Measurements from ENCODE around the gene MNT.
A peak's percentile ranks its signal among the peaks of the same experiment; 100 is the strongest.

The MNT gene

DNA sequence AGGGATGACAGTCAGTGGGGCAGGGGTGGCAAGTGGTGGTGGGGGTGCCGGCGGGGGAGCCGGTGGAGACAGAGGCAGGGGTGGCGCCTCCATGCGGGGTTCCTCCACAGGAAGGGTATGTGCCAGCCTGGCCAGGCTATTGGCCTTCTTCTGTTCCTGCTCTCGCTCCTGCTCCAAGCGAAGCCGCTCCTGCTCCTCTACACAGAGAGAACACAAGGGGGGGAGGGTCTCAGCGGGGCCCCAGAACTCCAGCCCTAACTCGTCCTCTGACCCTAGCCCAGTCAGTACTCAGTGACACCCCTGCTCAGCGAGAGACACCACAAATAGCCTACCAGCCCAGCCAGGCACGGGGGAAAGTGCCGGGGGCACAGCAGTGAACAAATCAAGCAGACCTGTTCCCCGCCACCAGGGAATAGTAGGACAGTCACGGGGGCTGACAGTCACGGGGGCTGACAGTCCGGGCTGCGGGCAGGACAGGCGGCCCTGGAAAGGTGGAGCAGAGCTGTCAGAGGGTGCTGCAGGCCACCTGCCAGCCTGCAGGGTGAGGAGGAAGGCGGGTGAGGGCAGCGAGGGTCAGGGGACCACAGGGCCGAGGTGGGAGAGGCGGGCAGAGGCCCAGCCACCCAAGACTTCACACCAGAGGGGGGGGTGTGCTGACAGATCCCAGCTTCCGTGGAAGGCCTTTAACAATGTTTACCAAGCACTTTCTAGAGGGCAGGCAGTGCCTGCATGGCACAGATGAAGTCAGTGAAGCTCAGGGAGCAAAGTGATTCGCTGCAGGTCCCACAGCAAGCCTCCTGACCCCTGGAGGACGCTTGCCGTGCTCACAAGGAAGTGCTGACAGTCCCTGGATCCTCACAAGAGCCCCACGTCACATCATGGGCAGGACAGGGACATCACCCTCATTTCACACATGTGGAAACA lies 5.3 kb downstream of the MNT start:
- TF ChIP-seq, protein P1, sequence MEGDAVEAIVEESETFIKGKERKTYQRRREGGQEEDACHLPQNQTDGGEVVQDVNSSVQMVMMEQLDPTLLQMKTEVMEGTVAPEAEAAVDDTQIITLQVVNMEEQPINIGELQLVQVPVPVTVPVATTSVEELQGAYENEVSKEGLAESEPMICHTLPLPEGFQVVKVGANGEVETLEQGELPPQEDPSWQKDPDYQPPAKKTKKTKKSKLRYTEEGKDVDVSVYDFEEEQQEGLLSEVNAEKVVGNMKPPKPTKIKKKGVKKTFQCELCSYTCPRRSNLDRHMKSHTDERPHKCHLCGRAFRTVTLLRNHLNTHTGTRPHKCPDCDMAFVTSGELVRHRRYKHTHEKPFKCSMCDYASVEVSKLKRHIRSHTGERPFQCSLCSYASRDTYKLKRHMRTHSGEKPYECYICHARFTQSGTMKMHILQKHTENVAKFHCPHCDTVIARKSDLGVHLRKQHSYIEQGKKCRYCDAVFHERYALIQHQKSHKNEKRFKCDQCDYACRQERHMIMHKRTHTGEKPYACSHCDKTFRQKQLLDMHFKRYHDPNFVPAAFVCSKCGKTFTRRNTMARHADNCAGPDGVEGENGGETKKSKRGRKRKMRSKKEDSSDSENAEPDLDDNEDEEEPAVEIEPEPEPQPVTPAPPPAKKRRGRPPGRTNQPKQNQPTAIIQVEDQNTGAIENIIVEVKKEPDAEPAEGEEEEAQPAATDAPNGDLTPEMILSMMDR (conservative IDR thresholded peaks at IDR 0.05; ENCODE audit: low read depth, low read length), result peak; percentile 21
- peak; percentile 62 for DNase-seq (ENCODE audit: low read depth)
- no peak overlapping the region for H3K4me3 ChIP-seq (ENCODE audit: low read depth, low read length)

DNA sequence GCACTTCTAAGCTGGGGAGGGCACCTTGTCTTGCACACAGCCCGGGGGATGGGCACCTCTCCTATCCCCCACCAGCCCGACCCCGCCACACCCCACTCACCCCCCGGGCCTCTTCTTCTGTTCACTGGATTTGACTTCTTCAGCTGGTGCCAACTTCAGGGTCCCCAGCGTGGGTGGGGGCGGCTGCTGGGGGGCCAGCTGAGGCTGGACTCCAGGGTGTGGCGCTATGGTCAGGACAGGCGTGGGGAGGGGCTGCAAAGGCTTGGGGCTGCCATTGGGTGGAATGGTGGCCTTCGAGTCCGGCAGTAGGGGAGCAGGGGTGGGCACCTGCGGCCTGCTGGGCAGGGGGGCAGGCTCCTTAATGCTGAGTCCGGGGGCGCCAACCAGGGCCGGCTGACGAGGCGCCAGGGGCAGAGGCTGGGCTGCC lies 6.1 kb downstream of the MNT start:
- H3K4me3 ChIP-seq (ENCODE audit: low read depth, low read length), result no peak overlapping the region
- TF ChIP-seq, protein P1 (conservative IDR thresholded peaks at IDR 0.05; ENCODE audit: low read depth, low read length), result no peak
- DNase-seq (ENCODE audit: low read depth), result no peak

DNA sequence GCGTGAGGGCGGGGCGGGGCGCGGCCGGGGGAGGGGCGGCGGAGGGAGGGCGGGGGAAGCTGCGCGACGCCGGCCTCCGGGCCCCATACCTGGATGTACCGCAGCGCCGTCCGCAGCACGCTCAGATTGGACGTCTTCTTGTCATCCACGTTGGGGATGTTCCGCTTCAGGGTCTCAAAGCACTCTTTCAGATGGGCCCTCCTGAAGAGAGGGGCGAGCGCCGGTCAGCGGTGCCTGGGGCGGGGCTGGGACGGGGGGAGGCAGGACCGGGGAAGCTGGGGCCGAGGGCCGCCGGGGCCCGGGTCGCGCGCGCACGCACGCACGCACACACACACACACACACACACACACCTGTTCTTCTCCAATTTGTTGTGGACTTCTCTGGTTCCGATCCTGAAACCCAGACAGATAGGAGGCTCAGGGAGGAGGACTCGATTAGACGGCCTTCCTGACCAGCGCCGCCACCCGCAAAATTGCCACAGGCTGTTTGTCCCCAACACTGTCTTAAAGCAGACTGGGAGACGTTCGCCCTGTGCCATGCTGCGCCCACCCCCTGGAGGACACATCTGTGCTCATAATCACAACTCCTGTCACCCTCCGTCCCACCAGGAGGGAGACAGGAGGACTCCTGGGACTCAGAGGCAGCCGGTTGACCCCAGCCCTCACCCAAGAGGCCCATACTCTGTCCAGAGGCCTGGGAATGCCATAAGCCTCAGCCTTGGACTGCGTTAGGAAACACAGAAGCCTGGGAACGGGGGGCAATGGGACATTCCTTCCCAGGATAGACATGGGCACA lies 6.7 kb downstream of the MNT start:
- DNase-seq (ENCODE audit: low read depth), result no peak
- TF ChIP-seq, protein P1 (conservative IDR thresholded peaks at IDR 0.05; ENCODE audit: low read depth, low read length), result no peak

DNA sequence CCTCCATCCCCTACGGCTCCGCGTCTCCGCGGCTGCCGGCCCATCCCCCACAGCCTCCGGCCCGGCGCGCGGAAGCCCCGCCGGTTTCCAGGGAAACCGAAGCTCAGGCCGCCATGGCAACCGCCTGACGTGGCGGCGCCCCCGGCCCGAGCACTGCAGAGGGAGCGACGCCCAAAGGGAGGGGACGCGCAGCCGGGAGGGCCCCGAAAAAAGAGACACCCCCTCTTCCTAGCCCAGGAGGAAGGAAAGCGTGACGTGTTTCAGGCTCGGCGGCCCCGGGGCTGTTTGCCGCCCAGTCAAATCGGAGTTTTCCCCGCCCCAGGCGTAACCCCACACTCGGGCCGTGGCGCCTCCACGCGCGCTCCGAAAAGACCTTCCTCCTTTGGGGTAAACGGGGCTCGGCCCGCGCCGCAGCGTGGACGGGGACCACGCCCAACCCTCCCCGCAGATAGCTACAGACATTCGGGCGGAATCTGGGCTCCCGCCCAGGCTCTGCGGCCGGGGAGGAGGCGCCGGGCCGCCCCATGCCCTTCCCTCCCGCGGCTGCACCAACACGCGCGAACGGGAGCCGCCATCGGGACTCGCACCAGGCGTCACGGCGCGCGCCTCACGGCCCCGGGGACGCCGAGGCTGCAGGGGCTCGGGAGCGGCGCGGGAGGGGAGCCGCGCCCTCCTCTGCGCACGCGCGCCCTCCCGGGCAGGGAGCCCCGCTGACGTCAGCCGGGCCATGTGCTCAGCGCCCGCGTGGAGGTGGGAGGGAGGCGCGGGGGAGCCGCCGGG lies 7.5 kb downstream of the MNT start:
- TF ChIP-seq, protein P1 (conservative IDR thresholded peaks at IDR 0.05; ENCODE audit: low read depth, low read length), result no peak
- peak overlapping the region; percentile 73 for H3K4me3 ChIP-seq (ENCODE audit: low read depth, low read length)
- peak; percentile 87 for DNase-seq (ENCODE audit: low read depth)

More for the DNA sequence above, 6.7 kb downstream of the MNT start:
- H3K4me3 ChIP-seq (ENCODE audit: low read depth, low read length), result peak overlapping the region; percentile 55

DNA sequence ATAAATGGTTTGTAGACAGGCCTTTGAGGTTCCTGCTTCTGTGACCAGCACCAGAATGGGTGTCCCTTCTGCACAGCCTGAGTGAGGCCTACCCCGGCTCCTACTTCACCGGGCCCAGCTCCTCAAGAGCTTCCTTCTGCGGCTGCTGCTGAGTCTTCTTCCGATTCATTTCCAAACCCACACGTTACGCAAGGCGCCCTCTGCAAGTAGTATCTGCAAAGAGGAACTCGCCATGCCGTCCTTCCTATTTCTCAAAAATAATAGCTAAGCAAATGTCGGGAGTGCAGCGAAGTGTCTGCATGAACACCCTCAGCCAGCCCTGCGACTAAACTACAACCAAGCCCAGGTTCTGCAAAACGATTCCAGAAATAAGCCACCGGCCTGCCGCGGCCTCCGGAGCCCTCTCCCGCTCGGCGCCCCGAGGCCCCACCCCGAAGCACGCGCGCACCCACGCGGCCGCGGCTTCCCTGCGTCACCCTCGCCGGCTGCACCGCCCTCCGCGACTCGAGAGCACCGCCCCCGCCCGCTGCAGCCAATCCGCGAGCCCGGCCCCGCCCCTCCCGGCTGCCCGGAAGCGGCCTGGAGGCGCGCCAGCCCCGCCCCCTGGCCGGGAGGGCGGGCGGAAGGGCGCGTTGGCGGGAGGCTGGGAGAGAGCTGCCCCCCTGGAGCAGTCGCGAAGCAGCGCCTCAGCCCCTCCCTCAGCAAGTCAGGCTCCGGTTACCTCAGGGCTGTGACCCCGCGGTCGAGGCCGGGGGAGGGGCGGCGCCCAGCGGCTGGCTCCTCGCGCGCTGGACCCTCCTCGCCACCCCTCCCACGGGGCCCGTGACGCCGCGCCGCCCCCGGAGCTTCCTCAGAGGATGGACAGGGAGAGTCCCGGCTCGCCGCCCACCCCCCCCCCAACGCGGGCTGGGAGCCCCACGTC lies 8.3 kb downstream of the MNT start:
- peak; percentile 98 for DNase-seq (ENCODE audit: low read depth)
- TF ChIP-seq, protein P1 (conservative IDR thresholded peaks at IDR 0.05; ENCODE audit: low read depth, low read length), result no peak
- peak overlapping the region; percentile 73 for H3K4me3 ChIP-seq (ENCODE audit: low read depth, low read length)

Data from choroid plexus epithelial cell (primary cell).